GDM1 (cell line): Measurements from ENCODE around the gene ARHGEF7.
"Not testable (repeated sequence)": the region's sequence is repeated elsewhere in the genome, so short reads cannot be mapped to it uniquely, and the experiment has no call there.

Experiments used
- DNase-seq: peaks from one replicate; lab custom pipeline; 2025; lab: John Stamatoyannopoulos, UW

ARHGEF7 gene

GRCh38 chr13:111168107-111168506, 53.0 kb downstream of the ARHGEF7 start:
- no peak for DNase-seq

DNA sequence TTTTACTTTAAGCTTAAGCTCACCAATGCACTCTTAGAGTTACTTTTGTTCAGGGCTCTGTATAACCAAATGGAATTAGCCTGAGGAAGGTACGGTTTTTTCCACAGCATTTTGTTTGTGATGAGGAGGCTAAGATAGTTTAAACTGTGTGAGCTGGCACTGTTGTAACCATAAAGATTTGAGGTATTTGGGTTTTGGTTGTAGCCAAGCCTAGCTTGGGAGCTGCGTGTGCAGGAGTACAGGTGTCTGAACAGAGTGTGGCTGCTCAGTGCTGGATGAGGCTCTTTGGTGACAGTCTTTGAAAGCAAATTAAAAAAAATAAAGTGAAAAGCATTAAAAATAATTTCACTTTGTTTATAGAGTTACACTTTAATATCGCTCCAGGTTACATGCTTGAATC, 56.0 kb downstream of the ARHGEF7 start:
- no peak for DNase-seq

- no peak for DNase-seq
These were observed 56.5 kb downstream of the ARHGEF7 start for GRCh38 chr13:111171629-111172028.

GRCh38 chr13:111174377-111175114, 59.4 kb downstream of the ARHGEF7 start:
- no peak for DNase-seq

DNA sequence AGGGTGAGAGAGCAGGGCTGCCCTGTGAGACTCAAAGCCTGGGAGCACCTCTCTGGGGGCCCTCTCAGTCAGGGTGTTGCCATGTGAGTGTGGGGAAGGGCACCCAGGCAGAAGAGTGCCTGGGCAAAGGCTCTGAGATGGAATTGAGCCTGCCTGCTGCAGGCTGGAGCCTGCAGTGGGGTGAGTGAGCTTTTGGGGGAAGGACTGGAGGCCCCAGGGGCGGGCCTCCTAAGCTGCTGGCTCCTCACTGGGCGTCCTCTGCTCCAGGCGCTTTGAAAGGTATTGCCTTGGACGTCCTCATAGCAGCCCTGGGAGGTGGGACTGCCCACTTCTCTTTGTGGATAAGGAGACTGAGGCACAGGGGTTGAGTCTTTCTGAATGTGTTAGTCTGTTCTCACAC, 60.3 kb downstream of the ARHGEF7 start:
- no peak for DNase-seq

DNA sequence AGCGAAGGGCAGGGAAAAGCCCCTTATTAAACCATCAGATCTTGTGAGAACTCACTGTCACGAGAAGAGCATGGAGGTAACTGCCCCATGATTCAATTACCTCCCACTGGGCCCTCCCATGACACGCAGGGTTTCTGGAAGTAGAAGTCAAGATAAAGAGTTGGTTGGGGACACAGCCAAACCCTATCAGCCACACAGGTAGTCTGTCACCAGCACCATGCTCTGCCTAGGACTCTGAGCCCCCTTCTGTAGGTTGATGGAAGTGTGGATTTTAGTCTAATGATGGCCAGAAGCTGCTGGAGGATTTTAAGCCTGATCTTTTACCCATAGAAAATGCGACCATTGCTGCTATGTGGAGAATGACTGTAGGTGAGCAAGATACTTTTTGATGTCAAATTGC, 60.8 kb downstream of the ARHGEF7 start:
- no peak for DNase-seq

GRCh38 chr13:111176421-111176820, 61.3 kb downstream of the ARHGEF7 start:
- no peak for DNase-seq

DNA sequence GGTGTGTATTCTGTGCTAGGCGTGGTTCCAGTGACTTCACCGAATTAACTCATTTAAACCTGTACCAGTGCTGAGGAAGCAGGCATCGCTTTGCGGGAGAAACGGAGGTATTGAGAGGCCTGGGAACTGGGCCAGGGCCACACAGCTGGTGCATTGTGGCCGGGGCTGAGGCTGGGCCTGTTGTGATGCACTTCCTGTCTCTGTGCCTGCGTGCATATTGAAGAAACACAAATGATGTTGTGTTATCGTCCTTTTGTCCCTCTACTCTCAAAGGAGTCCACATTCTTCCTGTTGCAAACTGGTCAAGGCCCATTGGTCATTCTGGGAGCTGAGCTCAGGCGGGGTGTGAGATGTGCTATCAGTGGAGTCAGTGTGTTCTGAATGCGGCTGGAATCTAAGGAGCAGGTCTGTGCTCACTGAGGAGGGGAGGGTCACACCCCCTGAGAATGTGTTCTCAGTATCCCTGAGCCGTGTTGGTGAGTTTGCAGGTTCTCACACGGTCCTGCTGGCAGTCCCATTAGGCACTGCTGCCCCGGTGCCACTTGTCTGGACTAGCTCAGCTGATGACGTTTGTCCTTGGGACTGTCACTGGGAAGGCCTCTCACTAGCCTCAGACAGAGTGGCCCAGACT, 62.1 kb downstream of the ARHGEF7 start:
- DNase-seq, result no peak

DNA sequence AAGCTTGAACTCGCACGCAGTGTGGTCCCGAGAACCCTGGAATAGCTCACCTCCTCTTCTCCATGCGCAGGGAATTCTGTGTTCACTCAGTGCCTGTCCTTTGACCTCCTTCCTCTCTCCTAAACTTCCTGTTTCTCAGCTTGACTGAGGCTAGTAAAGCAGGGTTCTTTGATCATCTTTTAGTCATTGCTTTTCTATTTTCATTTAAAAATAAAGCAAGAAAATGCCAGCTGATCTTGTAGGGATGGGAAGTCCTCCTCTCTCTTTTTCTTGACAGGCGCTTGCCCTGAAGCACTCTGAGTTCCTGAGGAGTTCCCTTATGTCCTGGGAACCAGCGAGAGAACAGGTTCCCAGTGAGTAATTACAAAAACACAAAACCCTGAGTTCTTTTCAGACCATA, 62.8 kb downstream of the ARHGEF7 start:
- no peak for DNase-seq

DNA sequence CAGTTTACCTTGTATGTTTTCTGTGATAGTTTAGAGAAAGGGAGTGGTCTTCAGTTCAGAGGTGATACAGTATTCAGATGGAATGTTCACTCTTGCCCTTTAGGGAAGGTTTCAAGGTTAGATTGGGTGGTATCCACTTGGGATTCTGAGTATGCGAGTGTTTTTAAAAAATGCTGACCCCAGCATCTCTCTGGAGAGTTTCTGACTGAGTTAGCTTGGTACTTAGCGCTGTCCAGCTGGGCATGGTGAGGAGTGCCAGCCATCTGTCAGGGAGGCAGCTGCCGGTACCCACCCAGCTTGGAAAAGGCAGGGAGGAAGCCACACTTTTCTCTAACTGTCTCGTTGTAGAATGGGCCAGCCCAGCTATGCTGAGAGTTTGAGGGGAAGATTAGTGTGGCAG, 63.3 kb downstream of the ARHGEF7 start:
- DNase-seq, result no peak

DNA sequence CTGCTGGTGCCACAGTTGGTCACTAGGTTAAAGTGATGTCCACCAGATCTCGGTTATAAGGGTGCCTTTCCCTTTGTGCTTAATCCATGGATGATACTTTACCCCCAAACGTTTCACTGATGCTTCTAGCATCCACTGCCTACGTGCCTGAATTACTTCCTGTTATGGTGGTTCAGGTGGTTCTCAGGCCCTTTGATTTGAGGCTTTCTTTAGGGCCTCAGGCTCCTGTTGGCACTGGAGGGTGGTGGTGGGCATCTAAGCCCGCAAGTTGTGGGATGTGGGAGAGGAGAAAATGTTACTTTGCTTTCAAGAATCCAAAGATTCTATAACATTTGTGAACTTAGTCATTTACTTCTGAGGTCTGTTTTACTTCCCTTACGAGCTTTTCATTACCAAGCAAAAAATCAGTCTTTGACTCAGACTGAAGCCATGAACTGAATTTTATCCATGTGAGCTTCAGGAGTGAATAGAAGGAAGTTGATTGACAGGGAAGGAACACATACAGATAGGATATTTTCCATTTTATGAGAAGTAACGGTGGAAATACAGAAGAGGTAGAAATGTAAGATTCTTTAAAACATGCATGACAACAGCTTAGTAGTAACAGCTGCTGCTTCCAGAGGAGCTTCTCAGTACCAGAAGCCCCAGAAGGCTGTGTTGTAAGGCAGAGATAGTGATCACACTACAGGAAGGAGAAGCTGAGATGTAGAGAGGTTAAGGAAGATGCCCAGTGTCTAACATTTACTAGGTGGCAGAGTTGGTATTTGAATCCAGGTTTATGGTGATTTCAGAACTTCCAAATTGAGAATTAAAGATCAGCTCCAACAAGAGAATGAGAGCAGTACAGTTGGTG, 65.0 kb downstream of the ARHGEF7 start:
- DNase-seq, result no peak

DNA sequence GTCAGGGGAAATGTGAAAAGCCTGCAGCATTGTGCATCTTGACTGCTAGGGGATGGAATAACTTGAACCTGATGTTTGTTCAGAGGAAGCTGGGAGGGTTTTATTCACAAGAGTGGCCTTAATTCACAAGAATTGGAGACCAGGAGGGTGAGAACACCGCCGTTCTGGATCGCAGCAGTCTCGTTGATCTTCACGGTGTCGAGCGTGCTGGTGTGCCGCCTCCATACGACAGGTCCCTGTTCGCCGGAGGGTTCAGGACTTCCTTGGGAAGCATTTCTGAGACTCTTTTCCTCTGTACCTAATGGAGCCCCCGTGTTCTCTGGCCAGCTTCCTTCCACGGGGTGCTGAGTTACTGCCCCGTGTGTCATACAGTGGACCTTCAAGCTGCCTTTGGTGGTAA, 66.9 kb downstream of the ARHGEF7 start:
- DNase-seq, result no peak

GRCh38 chr13:111183087-111183645, 68.1 kb downstream of the ARHGEF7 start:
- DNase-seq, result no peak

GRCh38 chr13:111183959-111184358, 68.8 kb downstream of the ARHGEF7 start:
- no peak for DNase-seq

GRCh38 chr13:111184458-111185401, 69.6 kb downstream of the ARHGEF7 start:
- no peak for DNase-seq

- DNase-seq, result no peak
These were observed 71.3 kb downstream of the ARHGEF7 start for GRCh38 chr13:111186305-111186935.

- DNase-seq, result no peak
These were observed 72.9 kb downstream of the ARHGEF7 start for GRCh38 chr13:111187960-111188541.

- DNase-seq, result peak; percentile 61
These were observed 74.0 kb downstream of the ARHGEF7 start for GRCh38 chr13:111189064-111189505.

DNA sequence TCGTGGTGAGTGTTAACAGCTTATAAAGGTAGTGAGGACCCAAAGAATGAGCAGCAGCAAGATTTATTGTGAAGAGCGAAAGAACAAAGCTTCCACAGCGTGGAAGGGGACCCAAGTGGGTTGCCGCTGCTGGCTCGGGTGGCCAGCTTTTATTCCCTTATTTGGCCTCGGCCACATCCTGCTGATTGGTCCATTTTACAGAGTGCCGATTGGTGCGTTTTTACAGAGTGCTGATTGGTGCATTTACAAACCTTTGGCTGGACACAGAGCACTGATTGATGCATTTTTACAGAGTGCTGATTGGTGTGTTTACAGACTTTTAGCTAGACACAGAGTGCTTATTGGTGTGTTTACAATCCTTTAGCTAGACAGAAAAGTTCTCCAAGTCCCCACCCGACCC, 74.4 kb downstream of the ARHGEF7 start:
- DNase-seq, result not testable (repeated sequence)

GRCh38 chr13:111193223-111193622, 78.1 kb downstream of the ARHGEF7 start:
- peak; percentile 69 for DNase-seq
